SK-N-SH treated with all-trans-retinoic acid at 6 μM for 48 hours (cell line): ENCODE measurements around the gene CDH5.

Source experiments
- ESRRG ChIP-seq: fragments of 250-450 bp; sonication (Bioruptor Pico); IDR thresholded peaks from 2 replicates; pipeline ENCODE4 v1.6.1; 2021; ENCODE audit warnings: mild to moderate bottlenecking
- GLIS3 ChIP-seq: fragments of 250-450 bp; sonication (Bioruptor Pico); IDR thresholded peaks from 2 replicates; pipeline ENCODE4 v1.5.0; 2020; ENCODE audit warnings: mild to moderate bottlenecking, moderate library complexity
- PATZ1 ChIP-seq: fragments of 250-450 bp; sonication (Bioruptor Pico); IDR thresholded peaks from 2 replicates; pipeline ENCODE4 v1.8.0; 2020; ENCODE audit warnings: mild to moderate bottlenecking, moderate library complexity, borderline replicate concordance
- POU6F1 ChIP-seq: fragments of 250-450 bp; sonication (Bioruptor Pico); IDR thresholded peaks from 2 replicates; pipeline ENCODE4 v1.8.0; 2021; ENCODE audit warnings: low read depth, mild to moderate bottlenecking, moderate library complexity, borderline replicate concordance
- RARB ChIP-seq: fragments of 250-450 bp; sonication (Bioruptor Pico); IDR thresholded peaks from 2 replicates; pipeline ENCODE4 v1.8.0; 2021; ENCODE audit warnings: mild to moderate bottlenecking, moderate library complexity
- TCF4 ChIP-seq: fragments of 250-450 bp; sonication (Bioruptor Pico); IDR thresholded peaks from 2 replicates; pipeline ENCODE4 v1.8.0; 2021; ENCODE audit warnings: mild to moderate bottlenecking, moderate library complexity, borderline replicate concordance
- TSHZ2 ChIP-seq: fragments of 250-450 bp; sonication (Bioruptor Pico); IDR thresholded peaks from 2 replicates; pipeline ENCODE4 v1.5.0; 2020; ENCODE audit warnings: mild to moderate bottlenecking, moderate library complexity
- ZFP3 ChIP-seq: fragments of 250-450 bp; sonication (Bioruptor Pico); IDR thresholded peaks from 2 replicates; pipeline ENCODE4 v1.5.0; 2020; ENCODE audit warnings: mild to moderate bottlenecking, moderate library complexity
- ZFP30 ChIP-seq: fragments of 450-650 bp; formaldehyde crosslinking; IDR thresholded peaks from 2 replicates; pipeline ENCODE4 v1.5.0; 2022; ENCODE audit warnings: mild to moderate bottlenecking, moderate library complexity
- ZNF70 ChIP-seq: fragments of 450-650 bp; formaldehyde crosslinking; IDR thresholded peaks from 2 replicates; pipeline ENCODE4 v1.5.0; 2020; ENCODE audit warnings: mild to moderate bottlenecking, moderate library complexity
- TF ChIP-seq, protein P1 (sequence below): fragments of 250-450 bp; sonication (Bioruptor Pico); IDR thresholded peaks from 2 replicates; pipeline ENCODE4 v1.5.1; 2021; ENCODE audit warnings: mild to moderate bottlenecking, moderate library complexity

DNA sequence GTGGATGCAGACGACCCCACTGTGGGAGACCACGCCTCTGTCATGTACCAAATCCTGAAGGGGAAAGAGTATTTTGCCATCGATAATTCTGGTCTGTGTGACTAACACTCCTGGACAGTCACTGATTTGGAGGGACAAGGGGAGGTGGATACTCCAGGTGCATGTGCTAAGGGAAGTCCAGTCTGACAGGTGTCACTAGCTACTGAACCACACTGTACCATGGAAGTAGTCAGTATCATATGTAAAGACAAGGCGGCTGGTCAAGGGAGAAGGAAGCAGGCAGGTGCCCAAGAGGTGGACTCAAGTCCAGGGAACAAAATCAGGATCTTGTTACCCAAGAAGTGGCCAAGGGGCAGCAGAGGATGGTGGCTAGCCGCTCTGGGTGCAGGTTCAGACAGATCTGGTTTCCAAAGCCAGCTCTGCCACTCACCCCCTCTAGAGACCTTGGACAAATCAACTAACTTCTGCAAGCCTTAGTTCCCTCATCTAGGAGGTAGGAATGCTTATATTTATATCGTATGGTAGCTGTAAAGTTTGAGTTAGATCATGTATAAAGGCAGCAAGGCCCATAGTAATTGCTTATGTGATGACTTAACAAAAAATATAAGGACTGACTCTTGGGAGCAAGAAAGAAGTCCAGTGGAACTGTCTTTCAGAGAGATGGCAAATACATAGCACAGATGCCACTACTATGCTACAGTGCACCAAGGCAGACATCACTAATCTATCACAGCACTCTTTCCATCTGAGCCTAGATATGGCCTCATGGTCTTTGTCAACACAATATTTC is 22.1 kb downstream of the CDH5 start:
- TF ChIP-seq ZFP3 (CRISPR knock-in tag) (no peak), ZFP30 (CRISPR knock-in tag) (no peak), GLIS3 (CRISPR knock-in tag) (no peak), TCF4 (CRISPR knock-in tag) (no peak), RARB (CRISPR knock-in tag) (no peak), POU6F1 (no peak), ZNF70 (CRISPR knock-in tag) (no peak), PATZ1 (CRISPR knock-in tag) (no peak), TSHZ2 (CRISPR knock-in tag) (no peak), ESRRG (no peak)
- TF ChIP-seq, protein P1, sequence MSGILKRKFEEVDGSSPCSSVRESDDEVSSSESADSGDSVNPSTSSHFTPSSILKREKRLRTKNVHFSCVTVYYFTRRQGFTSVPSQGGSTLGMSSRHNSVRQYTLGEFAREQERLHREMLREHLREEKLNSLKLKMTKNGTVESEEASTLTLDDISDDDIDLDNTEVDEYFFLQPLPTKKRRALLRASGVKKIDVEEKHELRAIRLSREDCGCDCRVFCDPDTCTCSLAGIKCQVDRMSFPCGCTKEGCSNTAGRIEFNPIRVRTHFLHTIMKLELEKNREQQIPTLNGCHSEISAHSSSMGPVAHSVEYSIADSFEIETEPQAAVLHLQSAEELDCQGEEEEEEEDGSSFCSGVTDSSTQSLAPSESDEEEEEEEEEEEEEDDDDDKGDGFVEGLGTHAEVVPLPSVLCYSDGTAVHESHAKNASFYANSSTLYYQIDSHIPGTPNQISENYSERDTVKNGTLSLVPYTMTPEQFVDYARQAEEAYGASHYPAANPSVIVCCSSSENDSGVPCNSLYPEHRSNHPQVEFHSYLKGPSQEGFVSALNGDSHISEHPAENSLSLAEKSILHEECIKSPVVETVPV, result no peak
